Stomach (tissue), 4 donors: ENCODE data around the gene RAB3C.

Experiments used
- CTCF ChIP-seq, 7 experiments: fragments of 450-650 bp in 4 of 7; fragments of 200-600 bp in 3 of 7; sonication (generic) in 3 of 7; IDR thresholded peaks; one replicate each; pipeline ENCODE4 v1.5.1; 2016 to 2019; ENCODE audit warnings: antibody characterized with exemption in 7 of 7, control low read depth in 2 of 7, mild to moderate bottlenecking in 1 of 7
- POLR2AphosphoS5 ChIP-seq, 3 donors: sonication (generic); formaldehyde crosslinking; IDR thresholded peaks; one replicate each; pipeline ENCODE4 v1.6.1; 2016; ENCODE audit warnings: antibody characterized with exemption in 3 of 3

DNA sequence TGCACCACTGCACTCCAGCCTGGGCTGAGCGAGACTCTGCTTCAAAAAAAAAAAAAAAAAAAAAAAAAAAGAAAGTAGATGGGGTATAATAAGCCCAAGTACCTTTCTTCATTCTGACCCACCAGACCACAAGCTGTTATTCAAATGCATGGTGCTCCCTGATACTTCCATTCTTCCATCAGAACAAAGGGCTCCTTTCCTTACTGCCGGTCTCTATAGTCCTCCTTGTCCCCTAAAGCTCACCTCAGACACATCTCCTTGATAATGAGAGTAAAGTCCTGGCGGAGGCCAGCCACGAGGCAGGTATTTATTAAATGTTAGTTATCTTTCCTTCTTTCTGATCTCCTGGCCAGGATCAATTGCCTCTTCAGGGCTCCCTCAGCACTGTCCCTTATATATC is 162.5 kb downstream of the RAB3C start:
- TF ChIP-seq POLR2AphosphoS5 (IDR thresholded peaks at IDR 0.05), result no peak
- TF ChIP-seq CTCF (IDR thresholded peaks at IDR 0.05), result no peak
